ENCODE results near the gene UBE4B.
"Not testable (repeated sequence)": the region's sequence is repeated elsewhere in the genome, so short reads cannot be mapped to it uniquely, and the experiment has no call there.

The UBE4B gene

DNA sequence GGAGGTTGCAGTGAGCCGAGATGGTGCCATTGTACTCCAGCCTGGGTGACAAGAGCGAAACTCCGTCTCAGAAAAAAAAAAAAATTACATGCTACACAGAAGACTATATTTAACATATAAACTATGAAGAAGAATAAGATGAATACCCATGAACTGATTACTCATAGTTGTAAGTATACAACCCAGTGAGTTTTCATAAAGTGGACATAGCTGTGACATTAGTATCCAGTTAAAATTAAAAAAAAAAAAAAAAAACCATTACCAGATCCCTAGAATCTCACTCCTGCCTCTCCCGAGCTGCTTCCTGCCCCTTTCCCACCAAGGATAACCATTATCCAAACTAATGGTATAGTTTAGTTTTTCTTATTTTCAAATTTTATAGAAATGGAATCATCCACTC is 37.4 kb downstream of the UBE4B start:
- WGBS (ENCODE audit: insufficient coverage, insufficient read length): no CpG with 5 or more reads among the region's 4 CpGs
- peaks cover 2% of the 10 kb centered on the region; the same call in 1 of the 2 replicates for H3K36me3 ChIP-seq (ENCODE audit: control insufficient read depth, insufficient read depth, low read length)
- no peak overlapping the region for H3K4me3 ChIP-seq (ENCODE audit: low read length)
- H3K4me1 ChIP-seq (ENCODE audit: control insufficient read depth, insufficient read depth, low read length): peaks cover under 1% of the 10 kb centered on the region
- DNase-seq (ENCODE audit: low read depth, low spot score): no peak
- H3K27ac ChIP-seq (ENCODE audit: low read length): no peak overlapping the region
- no peaks in the 10 kb centered on the region for H3K27me3 ChIP-seq (ENCODE audit: control insufficient read depth, insufficient read depth, low read length)
- no peaks in the 10 kb centered on the region for H3K9me3 ChIP-seq (ENCODE audit: control insufficient read depth, insufficient read depth, low read length)

DNA sequence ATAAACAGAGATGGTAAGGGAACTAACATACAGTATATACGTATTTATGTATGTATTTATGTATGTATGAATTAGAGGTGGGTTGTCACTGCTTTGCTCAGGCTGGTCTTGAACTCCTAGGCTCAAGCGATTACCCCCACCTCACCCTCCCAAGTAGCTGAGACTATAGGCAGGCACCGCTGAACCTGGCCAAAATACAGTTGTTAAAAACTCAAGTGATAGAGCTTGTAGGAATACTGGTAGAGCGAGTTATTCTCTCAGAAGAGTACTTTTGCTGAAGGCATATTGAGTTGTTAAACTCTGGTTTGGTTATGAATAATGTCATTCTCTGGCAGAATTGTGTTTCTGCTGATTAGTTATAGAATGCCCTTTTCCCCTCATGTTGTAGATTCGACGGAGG is 38.9 kb downstream of the UBE4B start:
- no peaks in the 10 kb centered on the region for H3K9me3 ChIP-seq (ENCODE audit: control insufficient read depth, insufficient read depth, low read length)
- H3K27me3 ChIP-seq (ENCODE audit: control insufficient read depth, insufficient read depth, low read length): no peaks in the 10 kb centered on the region
- H3K4me3 ChIP-seq (ENCODE audit: low read length): no peak overlapping the region
- H3K27ac ChIP-seq (ENCODE audit: low read length): no peak overlapping the region
- H3K4me1 ChIP-seq (ENCODE audit: control insufficient read depth, insufficient read depth, low read length): no peaks in the 10 kb centered on the region
- DNase-seq (ENCODE audit: low read depth, low spot score): no peak
- WGBS (ENCODE audit: insufficient coverage, insufficient read length): no CpG with 5 or more reads among the region's 6 CpGs
- peaks cover 4% of the 10 kb centered on the region; the same call in 1 of the 2 replicates for H3K36me3 ChIP-seq (ENCODE audit: control insufficient read depth, insufficient read depth, low read length)

DNA sequence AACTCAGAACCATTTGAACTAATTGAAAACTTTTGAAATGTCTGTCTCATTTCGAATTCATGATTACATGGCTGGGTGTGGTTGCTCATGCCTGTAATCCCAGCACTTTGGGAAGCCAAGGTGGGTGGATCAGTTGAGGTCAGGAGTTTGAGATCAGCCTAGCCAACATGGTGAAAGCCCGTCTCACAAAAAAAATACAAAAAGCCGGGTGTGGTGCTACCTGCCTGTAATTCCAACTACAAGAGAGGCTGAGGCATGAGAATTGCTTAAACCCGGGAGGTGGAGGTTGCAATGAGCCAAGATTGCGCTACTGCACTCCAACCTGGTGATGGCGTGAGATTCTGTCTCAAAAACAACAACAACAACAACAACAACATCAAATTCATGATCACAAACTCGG is 40.6 kb downstream of the UBE4B start:
- H3K27ac ChIP-seq (ENCODE audit: low read length); H3K9me3 ChIP-seq (ENCODE audit: control insufficient read depth, insufficient read depth, low read length); H3K4me1 ChIP-seq (ENCODE audit: control insufficient read depth, insufficient read depth, low read length); H3K27me3 ChIP-seq (ENCODE audit: control insufficient read depth, insufficient read depth, low read length); H3K4me3 ChIP-seq (ENCODE audit: low read length); H3K36me3 ChIP-seq (ENCODE audit: control insufficient read depth, insufficient read depth, low read length); DNase-seq (ENCODE audit: low read depth, low spot score): not testable (repeated sequence)
- no CpG with 5 or more reads among the region's 7 CpGs for WGBS (ENCODE audit: insufficient coverage, insufficient read length)

DNA sequence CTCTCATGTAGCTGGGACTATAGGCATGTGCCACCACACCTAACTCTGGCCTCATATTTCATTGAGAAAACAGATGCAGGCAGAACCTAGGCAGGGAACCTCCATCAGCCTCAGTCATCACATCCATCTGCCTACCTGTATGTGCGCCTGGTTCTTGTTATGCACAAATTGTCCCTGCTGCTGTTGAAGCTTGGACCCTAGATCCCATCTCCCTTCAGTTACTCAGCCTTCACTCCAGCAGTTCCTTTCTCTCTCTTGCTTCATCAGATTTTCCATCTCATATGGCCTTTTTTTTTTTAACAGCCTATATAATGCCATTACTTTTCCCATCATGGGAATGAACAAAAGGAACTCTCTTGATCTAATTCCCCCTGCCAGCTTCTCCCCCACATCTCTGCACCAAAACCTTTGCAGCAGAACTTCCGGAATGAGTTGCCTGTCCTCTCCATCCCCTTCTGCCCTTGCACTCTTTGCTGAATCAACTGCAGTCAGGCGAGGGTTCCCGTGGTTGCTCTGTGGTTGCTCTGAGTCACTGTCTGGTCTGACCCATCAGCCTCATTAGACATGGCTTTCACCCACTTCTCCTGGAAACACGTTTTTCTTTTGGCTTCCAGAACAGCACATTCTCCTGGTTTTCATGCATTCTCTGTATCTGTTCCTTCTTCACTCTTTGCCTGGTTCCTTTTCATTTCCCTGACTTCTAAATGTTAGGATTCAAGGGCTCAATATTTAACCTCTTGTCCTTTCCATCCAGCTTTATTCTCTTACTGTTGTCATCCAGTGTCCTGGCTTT is 41.5 kb downstream of the UBE4B start:
- no peak for DNase-seq (ENCODE audit: low read depth, low spot score)

DNA sequence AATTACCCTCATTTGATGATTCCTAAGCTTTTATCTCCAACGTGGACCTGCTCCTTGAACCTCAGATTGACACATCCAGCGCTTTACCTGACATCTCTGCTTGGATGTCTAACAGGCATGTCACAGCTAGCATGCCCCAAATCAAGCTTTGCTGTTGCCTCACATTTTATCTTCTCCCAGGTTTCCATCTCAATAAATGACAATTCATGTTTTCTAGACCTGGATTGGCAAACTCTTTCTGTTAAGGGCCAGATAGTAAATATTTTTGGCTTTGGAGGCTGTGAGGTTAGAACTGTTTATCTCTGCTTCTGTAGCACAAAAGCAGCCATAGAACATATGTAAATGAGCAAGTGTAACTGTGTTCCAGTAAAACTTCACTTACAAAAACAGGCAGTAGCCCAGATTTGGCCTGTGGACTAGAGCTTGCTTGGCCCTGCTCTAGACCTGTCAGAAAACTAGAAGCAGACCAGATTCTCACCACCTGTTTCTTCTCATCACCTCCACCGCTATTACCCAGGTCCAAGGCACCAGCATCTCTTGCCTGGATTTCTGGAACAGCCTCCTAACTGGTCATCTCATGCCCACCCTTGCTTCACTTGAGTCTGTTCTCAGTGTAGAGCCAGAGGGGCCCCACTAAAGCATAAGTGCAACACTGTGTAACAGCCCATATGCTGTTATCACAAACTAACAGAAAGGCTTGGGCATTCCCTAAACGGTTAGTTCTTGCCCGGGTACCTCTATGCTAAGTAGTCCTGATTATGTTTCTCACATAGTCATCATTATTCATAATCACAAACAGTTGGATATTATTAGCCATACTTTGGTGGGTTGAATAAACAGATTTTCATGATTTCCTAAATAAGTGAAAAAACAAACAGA is 42.3 kb downstream of the UBE4B start:
- WGBS (ENCODE audit: insufficient coverage, insufficient read length): no CpG with 5 or more reads among the region's 5 CpGs
- H3K4me3 ChIP-seq (ENCODE audit: low read length): no peak overlapping the region
- no peaks in the 10 kb centered on the region for H3K9me3 ChIP-seq (ENCODE audit: control insufficient read depth, insufficient read depth, low read length)
- H3K27ac ChIP-seq (ENCODE audit: low read length): no peak overlapping the region
- H3K36me3 ChIP-seq (ENCODE audit: control insufficient read depth, insufficient read depth, low read length): peaks cover 4% of the 10 kb centered on the region; the same call in 1 of the 2 replicates
- H3K4me1 ChIP-seq (ENCODE audit: control insufficient read depth, insufficient read depth, low read length): no peaks in the 10 kb centered on the region
- DNase-seq (ENCODE audit: low read depth, low spot score): no peak
- H3K27me3 ChIP-seq (ENCODE audit: control insufficient read depth, insufficient read depth, low read length): no peaks in the 10 kb centered on the region

More for the DNA sequence above, 41.5 kb downstream of the UBE4B start:
- no peak overlapping the region for H3K27ac ChIP-seq (ENCODE audit: low read length)
- WGBS (ENCODE audit: insufficient coverage, insufficient read length): no CpG with 5 or more reads among the region's 5 CpGs
- no peaks in the 10 kb centered on the region for H3K4me1 ChIP-seq (ENCODE audit: control insufficient read depth, insufficient read depth, low read length)
- peaks cover 4% of the 10 kb centered on the region; the same call in 1 of the 2 replicates for H3K36me3 ChIP-seq (ENCODE audit: control insufficient read depth, insufficient read depth, low read length)
- no peaks in the 10 kb centered on the region for H3K9me3 ChIP-seq (ENCODE audit: control insufficient read depth, insufficient read depth, low read length)
- no peak overlapping the region for H3K4me3 ChIP-seq (ENCODE audit: low read length)
- H3K27me3 ChIP-seq (ENCODE audit: control insufficient read depth, insufficient read depth, low read length): no peaks in the 10 kb centered on the region

DNA sequence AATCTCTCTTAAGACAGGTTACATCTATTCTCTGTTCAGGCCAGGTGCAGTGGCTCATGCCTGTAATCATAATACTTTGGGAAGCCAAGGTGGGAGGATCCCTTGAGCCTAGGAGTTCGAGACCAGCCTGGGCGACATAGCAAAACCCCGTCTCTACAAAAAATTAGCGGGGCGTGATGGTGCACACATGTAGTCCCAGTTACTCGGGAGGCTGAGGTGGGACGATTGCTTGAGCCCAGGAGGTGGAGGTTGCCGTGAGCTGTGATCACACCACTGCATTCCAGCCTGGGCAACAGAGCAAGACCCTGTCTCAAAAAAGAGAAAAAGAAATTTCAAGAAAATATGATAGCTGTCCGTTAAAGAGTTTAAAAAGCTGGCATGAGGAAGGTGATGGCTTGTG is 43.0 kb downstream of the UBE4B start:
- no peaks in the 10 kb centered on the region for H3K9me3 ChIP-seq (ENCODE audit: control insufficient read depth, insufficient read depth, low read length)
- no peaks in the 10 kb centered on the region for H3K4me1 ChIP-seq (ENCODE audit: control insufficient read depth, insufficient read depth, low read length)
- H3K27ac ChIP-seq (ENCODE audit: low read length): no peak overlapping the region
- no CpG with 5 or more reads among the region's 9 CpGs for WGBS (ENCODE audit: insufficient coverage, insufficient read length)
- no peaks in the 10 kb centered on the region for H3K27me3 ChIP-seq (ENCODE audit: control insufficient read depth, insufficient read depth, low read length)
- DNase-seq (ENCODE audit: low read depth, low spot score): no peak
- no peak overlapping the region for H3K4me3 ChIP-seq (ENCODE audit: low read length)
- H3K36me3 ChIP-seq (ENCODE audit: control insufficient read depth, insufficient read depth, low read length): peaks cover 4% of the 10 kb centered on the region; the same call in 1 of the 2 replicates

DNA sequence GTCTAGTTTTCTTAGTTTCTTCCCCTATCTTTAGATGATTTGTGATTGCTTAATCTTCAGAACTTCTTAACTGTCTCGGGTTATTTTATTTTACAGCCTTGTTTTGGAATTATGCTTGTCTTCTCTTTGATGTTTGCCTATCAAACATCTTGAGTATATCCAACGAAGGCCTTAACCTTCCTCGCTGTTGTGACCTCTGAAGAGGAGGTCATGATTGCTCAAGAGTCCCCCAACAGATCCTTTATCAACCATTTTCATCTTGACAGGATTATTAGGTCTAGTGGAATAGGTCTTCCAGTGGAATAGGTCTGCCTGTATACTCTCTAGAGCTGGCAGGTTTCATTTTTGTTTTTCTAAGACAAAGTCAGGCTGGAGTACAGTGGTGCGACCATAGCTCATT is 45.7 kb downstream of the UBE4B start:
- no peaks in the 10 kb centered on the region for H3K9me3 ChIP-seq (ENCODE audit: control insufficient read depth, insufficient read depth, low read length)
- no peaks in the 10 kb centered on the region for H3K4me1 ChIP-seq (ENCODE audit: control insufficient read depth, insufficient read depth, low read length)
- no peak overlapping the region for H3K4me3 ChIP-seq (ENCODE audit: low read length)
- DNase-seq (ENCODE audit: low read depth, low spot score): no peak
- no peak overlapping the region for H3K27ac ChIP-seq (ENCODE audit: low read length)
- no CpG with 5 or more reads among the region's 4 CpGs for WGBS (ENCODE audit: insufficient coverage, insufficient read length)
- no peaks in the 10 kb centered on the region for H3K27me3 ChIP-seq (ENCODE audit: control insufficient read depth, insufficient read depth, low read length)
- H3K36me3 ChIP-seq (ENCODE audit: control insufficient read depth, insufficient read depth, low read length): peaks cover 4% of the 10 kb centered on the region; the same call in 1 of the 2 replicates

DNA sequence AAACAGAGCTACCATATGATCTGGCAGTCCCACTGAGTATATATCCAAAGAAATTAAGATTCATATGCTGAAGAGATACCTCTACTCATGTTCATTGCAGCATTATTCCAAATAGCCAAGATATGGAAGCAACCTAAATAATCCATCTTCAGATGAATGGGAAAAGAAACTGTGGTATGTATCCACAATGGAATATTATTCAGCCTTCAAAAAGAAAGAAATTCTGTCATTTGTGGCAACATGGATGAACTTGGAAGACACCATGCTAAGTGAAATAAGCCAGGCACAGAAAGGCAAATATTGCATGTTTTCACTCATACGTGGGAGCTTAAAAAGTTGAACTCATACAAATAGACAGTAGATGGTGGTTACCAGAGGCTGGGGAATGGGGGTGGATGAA is 47.8 kb downstream of the UBE4B start:
- no peaks in the 10 kb centered on the region for H3K36me3 ChIP-seq (ENCODE audit: control insufficient read depth, insufficient read depth, low read length)
- H3K9me3 ChIP-seq (ENCODE audit: control insufficient read depth, insufficient read depth, low read length): no peaks in the 10 kb centered on the region
- no peak overlapping the region for H3K27ac ChIP-seq (ENCODE audit: low read length)
- WGBS (ENCODE audit: insufficient coverage, insufficient read length): no CpG with 5 or more reads among the region's 1 CpG
- no peaks in the 10 kb centered on the region for H3K27me3 ChIP-seq (ENCODE audit: control insufficient read depth, insufficient read depth, low read length)
- H3K4me1 ChIP-seq (ENCODE audit: control insufficient read depth, insufficient read depth, low read length): no peaks in the 10 kb centered on the region
- no peak for DNase-seq (ENCODE audit: low read depth, low spot score)
- H3K4me3 ChIP-seq (ENCODE audit: low read length): no peak overlapping the region

DNA sequence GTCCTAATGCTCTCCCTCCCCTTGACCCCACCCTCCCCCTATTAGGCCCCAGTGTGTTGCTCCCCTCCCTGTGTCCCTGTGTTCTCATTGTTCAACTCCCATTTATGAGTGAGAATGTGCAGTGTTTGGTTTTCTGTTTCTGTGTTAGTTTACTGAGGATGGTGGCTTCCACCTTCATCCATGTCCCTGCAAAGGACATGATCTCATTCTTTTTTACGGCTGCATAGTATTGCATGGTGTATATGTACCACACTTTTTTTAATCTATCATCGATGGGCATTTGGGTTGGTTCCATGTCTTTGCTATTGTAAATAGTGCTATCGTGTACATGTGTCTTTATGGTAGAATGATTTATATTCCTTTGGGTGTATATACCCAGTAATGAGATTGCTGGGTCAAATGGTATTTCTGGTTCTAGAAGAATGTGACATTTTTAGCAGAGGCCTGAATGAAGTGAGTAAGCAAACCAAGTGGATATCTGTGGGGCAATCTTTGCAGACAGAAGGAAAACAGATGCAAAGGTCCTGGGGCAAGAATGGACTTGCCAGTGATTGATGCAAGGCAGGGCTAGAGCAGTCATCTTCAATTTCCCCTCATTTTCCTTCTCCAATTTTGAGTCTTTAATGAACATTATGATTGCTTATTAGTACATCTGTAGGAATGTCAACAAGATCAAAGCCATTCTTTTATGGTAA is 50.2 kb downstream of the UBE4B start:
- Histone ChIP-seq H3K9me3 (ENCODE audit: control insufficient read depth, insufficient read depth, low read length) (no peaks in the 10 kb centered on the region), H3K36me3 (ENCODE audit: control insufficient read depth, insufficient read depth, low read length) (no peaks in the 10 kb centered on the region), H3K27me3 (ENCODE audit: control insufficient read depth, insufficient read depth, low read length) (no peaks in the 10 kb centered on the region), H3K4me3 (ENCODE audit: low read length) (no peak overlapping the region), H3K27ac (ENCODE audit: low read length) (no peak overlapping the region), H3K4me1 (ENCODE audit: control insufficient read depth, insufficient read depth, low read length) (no peaks in the 10 kb centered on the region)
- no CpG with 5 or more reads among the region's 3 CpGs for WGBS (ENCODE audit: insufficient coverage, insufficient read length)
- no peak for DNase-seq (ENCODE audit: low read depth, low spot score)

DNA sequence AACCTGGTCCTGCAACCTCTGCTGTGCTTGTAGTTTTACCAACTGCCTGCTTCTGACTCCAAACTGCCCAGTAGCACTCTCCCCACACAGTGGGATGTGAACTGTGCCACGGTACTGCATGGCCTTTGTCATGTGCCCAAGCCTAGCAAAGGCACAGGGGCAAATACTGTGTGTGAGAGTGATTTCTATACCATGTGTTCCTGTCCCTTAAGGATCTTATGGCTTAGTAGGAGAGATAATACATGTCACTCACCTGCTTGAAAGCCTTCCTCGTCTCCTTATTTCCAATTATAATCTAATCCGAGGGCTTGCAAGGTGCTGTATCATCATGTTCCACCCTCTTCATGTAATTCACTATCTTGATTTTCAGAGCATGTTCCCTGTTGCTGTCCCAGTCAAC is 51.3 kb downstream of the UBE4B start:
- no CpG with 5 or more reads among the region's 3 CpGs for WGBS (ENCODE audit: insufficient coverage, insufficient read length)
- no peak for DNase-seq (ENCODE audit: low read depth, low spot score)
- Histone ChIP-seq H3K27ac (ENCODE audit: low read length) (no peak overlapping the region), H3K27me3 (ENCODE audit: control insufficient read depth, insufficient read depth, low read length) (no peaks in the 10 kb centered on the region), H3K4me1 (ENCODE audit: control insufficient read depth, insufficient read depth, low read length) (no peaks in the 10 kb centered on the region), H3K4me3 (ENCODE audit: low read length) (no peak overlapping the region), H3K9me3 (ENCODE audit: control insufficient read depth, insufficient read depth, low read length) (no peaks in the 10 kb centered on the region), H3K36me3 (ENCODE audit: control insufficient read depth, insufficient read depth, low read length) (no peaks in the 10 kb centered on the region)
